Panc1 (cell line): ENCODE measurements around the gene POLE4. TPM values are rescaled to one million over a fixed set of nuclear protein-coding genes. Genes with fewer than 3 reads are reported as not detected.

ENCODE experiments used
- ATAC-seq: fragments of 200-7000 bp; cut with Tn5 transposase; 2 replicates; pipeline ENCODE4 v1.9.1; 2020; ENCODE audit warnings: mild to moderate bottlenecking, moderate library complexity
- BruUV-seq: library from RNA; stranded (reverse); fragments of 400-500 nt; replicated peaks from 2 replicates; lab custom pipeline; 2021; lab: Mats Ljungman, UMichigan
- CTCF ChIA-PET: fragments of 300-600 bp; sonication (Branson Sonifier 250); formaldehyde crosslinking; loops from one replicate; lab custom pipeline; 2022; ENCODE audit warnings: antibody characterized with exemption; lab: Charles Lee
- POLR2A ChIA-PET: fragments of 300-600 bp; sonication (Branson Sonifier 250); formaldehyde crosslinking; loops from one replicate; lab custom pipeline; 2022; ENCODE audit warnings: antibody characterized with exemption; lab: Charles Lee
- DNase-seq: peaks from one replicate; pipeline ENCODE4 v3.0.0-alpha.2; 2010; ENCODE audit warnings: low read depth, low spot score
- H3K27ac ChIP-seq: 2 replicates; pipeline ENCODE4 v1.5.1; 2011; ENCODE audit warnings: mild to moderate bottlenecking, low read length, inconsistent platforms
- H3K27me3 ChIP-seq: fragments of 200-500 bp; sonication (Bioruptor generic); 2 replicates; pipeline ENCODE4 v1.6.0; 2014; ENCODE audit warnings: low read length, inconsistent platforms; ENCODE audit not compliant: control insufficient read depth, insufficient read depth
- H3K36me3 ChIP-seq: fragments of 200-500 bp; sonication (Bioruptor generic); 2 replicates; pipeline ENCODE4 v1.5.1; 2014; ENCODE audit warnings: inconsistent platforms, mild to moderate bottlenecking, low read length, moderate library complexity; ENCODE audit not compliant: control insufficient read depth, insufficient read depth
- H3K4me1 ChIP-seq: 2 replicates; pipeline ENCODE4 v1.5.1; 2011; ENCODE audit warnings: inconsistent platforms, mild to moderate bottlenecking, low read length, moderate library complexity; ENCODE audit not compliant: control insufficient read depth, insufficient read depth
- H3K4me3 ChIP-seq, 2 experiments: 2 replicates each; pipeline ENCODE4 v1.5.1; 2011 to 2012; ENCODE audit warnings: low read depth in 2 of 2, low read length in 2 of 2, mild to moderate bottlenecking in 2 of 2, inconsistent platforms in 1 of 2, moderate library complexity in 1 of 2
- H3K9me3 ChIP-seq: fragments of 200-500 bp; sonication (Bioruptor generic); 2 replicates; pipeline ENCODE4 v1.5.1; 2014; ENCODE audit warnings: low read depth, mild to moderate bottlenecking, inconsistent platforms, low read length, moderate library complexity; ENCODE audit not compliant: control insufficient read depth, insufficient read depth
- POLR2AphosphoS5 ChIP-seq: IDR thresholded peaks from 2 replicates; pipeline ENCODE4 v1.6.1; 2012; ENCODE audit warnings: mild to moderate bottlenecking, low read depth, low read length, moderate library complexity
- SIN3A ChIP-seq: IDR thresholded peaks from 2 replicates; pipeline ENCODE4 v1.6.1; 2012; ENCODE audit warnings: low read depth, mild to moderate bottlenecking, low read length, moderate library complexity, borderline replicate concordance; ENCODE audit not compliant: insufficient read depth
- TCF7L2 ChIP-seq: IDR thresholded peaks from 2 replicates; pipeline ENCODE4 v1.6.1; 2011; ENCODE audit warnings: mild to moderate bottlenecking, low read depth, low read length, inconsistent platforms
- in situ Hi-C: cut with HindIII; loops from 2 replicates; pipeline ENCODE4 v1.10.0; 2016; ENCODE audit warnings: low sequenced_read_pairs, low pct_unique_long_range_greater_than_20kb
- intact Hi-C: fragments of 100-400 bp; cut with micrococcal nuclease; formaldehyde crosslinking; loops from one replicate; pipeline ENCODE4 v1.10.0; 2022; ENCODE audit not compliant: unreplicated experiment
- total RNA-seq: library from RNA; stranded (reverse); gene quantifications from one replicate; pipeline ENCODE4 v1.2.1, GENCODE V29; 2021; ENCODE audit not compliant: unreplicated experiment
- TF ChIP-seq, protein P1 (sequence below), 2 experiments: IDR thresholded peaks; 2 replicates each; pipeline ENCODE4 v1.6.1; 2011 to 2012; ENCODE audit warnings: low read depth in 2 of 2, control low read depth in 1 of 2, low read length in 1 of 2, mild to moderate bottlenecking in 1 of 2, moderate library complexity in 1 of 2; ENCODE audit not compliant: insufficient read depth in 1 of 2
- TF ChIP-seq, protein P2 (sequence below): fragments of 450-650 bp; IDR thresholded peaks from 2 replicates; pipeline ENCODE4 v1.5.1; 2017; ENCODE audit warnings: mild to moderate bottlenecking

Gene POLE4
- total RNA-seq, 1 experiment from 2014 or later: 103 TPM

DNA sequence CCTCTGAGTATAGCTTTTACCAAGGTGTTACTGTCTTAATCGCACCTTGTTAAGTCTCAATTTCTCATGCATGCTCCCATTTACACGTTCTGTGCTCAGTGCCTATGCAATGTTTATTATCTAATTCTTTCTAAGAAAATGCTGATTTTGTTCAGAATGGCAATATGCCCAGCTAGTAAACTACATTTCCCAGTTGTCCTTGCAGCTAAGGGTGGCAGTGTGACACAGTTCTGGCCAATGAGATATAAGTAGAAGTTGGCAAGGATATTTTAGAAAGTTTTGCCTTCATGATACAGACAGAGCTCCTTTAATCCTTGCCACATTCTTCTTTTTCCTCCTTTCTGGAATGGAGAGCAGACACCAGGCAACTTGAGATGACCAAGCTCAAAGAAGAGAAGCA lies 45.3 kb downstream of the POLE4 start:
- in situ Hi-C loops (no loop called here), intact Hi-C loops (no loop called here)
- BruUV-seq: no TSS peak
- H3K36me3 ChIP-seq: no peaks in the 10 kb centered on the region
- H3K9me3 ChIP-seq: no peaks in the 10 kb centered on the region
- no peaks in the 10 kb centered on the region for H3K4me1 ChIP-seq
- ATAC-seq: no peak
- H3K27me3 ChIP-seq: no peaks in the 10 kb centered on the region
- no peak overlapping the region for H3K4me3 ChIP-seq
- H3K27ac ChIP-seq: no peak overlapping the region
- ChIA-PET CTCF (no interaction called here), POLR2A (no interaction called here)
- no peak for DNase-seq
- TF ChIP-seq, protein P1, sequence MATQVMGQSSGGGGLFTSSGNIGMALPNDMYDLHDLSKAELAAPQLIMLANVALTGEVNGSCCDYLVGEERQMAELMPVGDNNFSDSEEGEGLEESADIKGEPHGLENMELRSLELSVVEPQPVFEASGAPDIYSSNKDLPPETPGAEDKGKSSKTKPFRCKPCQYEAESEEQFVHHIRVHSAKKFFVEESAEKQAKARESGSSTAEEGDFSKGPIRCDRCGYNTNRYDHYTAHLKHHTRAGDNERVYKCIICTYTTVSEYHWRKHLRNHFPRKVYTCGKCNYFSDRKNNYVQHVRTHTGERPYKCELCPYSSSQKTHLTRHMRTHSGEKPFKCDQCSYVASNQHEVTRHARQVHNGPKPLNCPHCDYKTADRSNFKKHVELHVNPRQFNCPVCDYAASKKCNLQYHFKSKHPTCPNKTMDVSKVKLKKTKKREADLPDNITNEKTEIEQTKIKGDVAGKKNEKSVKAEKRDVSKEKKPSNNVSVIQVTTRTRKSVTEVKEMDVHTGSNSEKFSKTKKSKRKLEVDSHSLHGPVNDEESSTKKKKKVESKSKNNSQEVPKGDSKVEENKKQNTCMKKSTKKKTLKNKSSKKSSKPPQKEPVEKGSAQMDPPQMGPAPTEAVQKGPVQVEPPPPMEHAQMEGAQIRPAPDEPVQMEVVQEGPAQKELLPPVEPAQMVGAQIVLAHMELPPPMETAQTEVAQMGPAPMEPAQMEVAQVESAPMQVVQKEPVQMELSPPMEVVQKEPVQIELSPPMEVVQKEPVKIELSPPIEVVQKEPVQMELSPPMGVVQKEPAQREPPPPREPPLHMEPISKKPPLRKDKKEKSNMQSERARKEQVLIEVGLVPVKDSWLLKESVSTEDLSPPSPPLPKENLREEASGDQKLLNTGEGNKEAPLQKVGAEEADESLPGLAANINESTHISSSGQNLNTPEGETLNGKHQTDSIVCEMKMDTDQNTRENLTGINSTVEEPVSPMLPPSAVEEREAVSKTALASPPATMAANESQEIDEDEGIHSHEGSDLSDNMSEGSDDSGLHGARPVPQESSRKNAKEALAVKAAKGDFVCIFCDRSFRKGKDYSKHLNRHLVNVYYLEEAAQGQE (IDR thresholded peaks at IDR 0.05; ENCODE audit: insufficient read depth in 1 of 2, low read depth in 2 of 2, low read length in 1 of 2): no peak
- TF ChIP-seq, protein P2, sequence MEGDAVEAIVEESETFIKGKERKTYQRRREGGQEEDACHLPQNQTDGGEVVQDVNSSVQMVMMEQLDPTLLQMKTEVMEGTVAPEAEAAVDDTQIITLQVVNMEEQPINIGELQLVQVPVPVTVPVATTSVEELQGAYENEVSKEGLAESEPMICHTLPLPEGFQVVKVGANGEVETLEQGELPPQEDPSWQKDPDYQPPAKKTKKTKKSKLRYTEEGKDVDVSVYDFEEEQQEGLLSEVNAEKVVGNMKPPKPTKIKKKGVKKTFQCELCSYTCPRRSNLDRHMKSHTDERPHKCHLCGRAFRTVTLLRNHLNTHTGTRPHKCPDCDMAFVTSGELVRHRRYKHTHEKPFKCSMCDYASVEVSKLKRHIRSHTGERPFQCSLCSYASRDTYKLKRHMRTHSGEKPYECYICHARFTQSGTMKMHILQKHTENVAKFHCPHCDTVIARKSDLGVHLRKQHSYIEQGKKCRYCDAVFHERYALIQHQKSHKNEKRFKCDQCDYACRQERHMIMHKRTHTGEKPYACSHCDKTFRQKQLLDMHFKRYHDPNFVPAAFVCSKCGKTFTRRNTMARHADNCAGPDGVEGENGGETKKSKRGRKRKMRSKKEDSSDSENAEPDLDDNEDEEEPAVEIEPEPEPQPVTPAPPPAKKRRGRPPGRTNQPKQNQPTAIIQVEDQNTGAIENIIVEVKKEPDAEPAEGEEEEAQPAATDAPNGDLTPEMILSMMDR: no peak
- no peak for TF ChIP-seq TCF7L2
- no peak for TF ChIP-seq SIN3A
- TF ChIP-seq POLR2AphosphoS5: no peak

DNA sequence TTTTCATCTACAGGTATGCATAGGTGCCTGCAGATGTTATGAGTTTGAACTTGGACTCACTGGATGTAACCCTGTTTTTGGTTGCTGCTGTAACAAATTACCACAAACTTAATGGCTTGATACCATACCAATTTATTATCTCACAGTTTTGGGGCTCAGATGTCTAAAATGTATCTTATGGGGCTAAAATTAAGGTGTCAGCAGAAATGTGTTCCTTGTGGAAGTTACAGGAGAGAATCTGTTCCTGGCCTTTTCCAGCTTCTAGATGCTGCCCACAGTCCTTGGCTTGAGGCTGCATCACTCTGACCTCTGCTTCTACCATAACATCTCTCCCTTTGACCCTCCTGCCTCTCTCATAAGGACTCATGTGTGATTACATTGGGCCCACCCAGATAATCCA lies 47.6 kb downstream of the POLE4 start:
- H3K27me3 ChIP-seq: no peaks in the 10 kb centered on the region
- no peaks in the 10 kb centered on the region for H3K4me1 ChIP-seq
- no peak overlapping the region for H3K4me3 ChIP-seq
- POLR2A ChIA-PET: no interaction called here
- no peaks in the 10 kb centered on the region for H3K9me3 ChIP-seq
- CTCF ChIA-PET: no interaction called here
- no peak overlapping the region for H3K27ac ChIP-seq
- DNase-seq (no peak), ATAC-seq (no peak)
- TF ChIP-seq SIN3A: no peak
- TF ChIP-seq TCF7L2: no peak
- TF ChIP-seq, protein P2: no peak
- TF ChIP-seq POLR2AphosphoS5: no peak
- TF ChIP-seq, protein P1 (IDR thresholded peaks at IDR 0.05; ENCODE audit: insufficient read depth in 1 of 2, low read depth in 2 of 2, low read length in 1 of 2): no peak
- no TSS peak for BruUV-seq
- in situ Hi-C loops (no loop called here), intact Hi-C loops (no loop called here)
- no peaks in the 10 kb centered on the region for H3K36me3 ChIP-seq
